Psoas muscle (tissue), 8 donors: ENCODE results near the gene MS4A8. TPM values are rescaled to one million over a fixed set of nuclear protein-coding genes. Genes with fewer than 3 reads are reported as not detected.

ENCODE experiments used
- ATAC-seq, 4 donors: fragments of 200-7000 bp; cut with Tn5 transposase; one replicate each; pipeline ENCODE4 v1.9.1; 2020; ENCODE audit warnings: moderate library complexity in 3 of 4, mild to moderate bottlenecking in 2 of 4
- DNase-seq, 2 donors: peaks; one replicate each; pipeline ENCODE4 v3.0.0-alpha.2; 2020
- H3K27ac ChIP-seq: fragments of 200-600 bp; one replicate; pipeline ENCODE4 v1.8.0; 2022
- H3K27me3 ChIP-seq, 3 donors: fragments of 200-600 bp in 1 of 3; one replicate each; pipeline versions ENCODE4 v1.6.1 to v1.8.0; 2013 to 2022; ENCODE audit warnings: low read length in 2 of 3, mild to moderate bottlenecking in 2 of 3, moderate library complexity in 1 of 3; ENCODE audit not compliant: insufficient read depth in 3 of 3
- H3K36me3 ChIP-seq, 2 donors: fragments of 200-600 bp in 1 of 2; one replicate each; pipeline versions ENCODE4 v1.6.1 to v1.8.0; 2013 to 2022; ENCODE audit warnings: low read depth in 1 of 2, mild to moderate bottlenecking in 1 of 2, moderate library complexity in 1 of 2; ENCODE audit not compliant: insufficient read depth in 1 of 2
- H3K4me1 ChIP-seq: fragments of 200-600 bp; one replicate; pipeline ENCODE4 v1.8.0; 2022
- H3K4me3 ChIP-seq: fragments of 200-600 bp; one replicate; pipeline ENCODE4 v1.8.0; 2022; ENCODE audit warnings: mild to moderate bottlenecking
- H3K9me3 ChIP-seq: fragments of 200-600 bp; one replicate; pipeline ENCODE4 v1.8.0; 2022
- WGBS, 3 donors: extraction: QIAGEN DNeasy Blood & Tissue Kit; methylation state at CpG; one replicate each; pipeline versions ENCODE4 v1.1.6 to v1.1.7; 2013; 5-methylcytosine and 5-hydroxymethylcytosine counted together
- intact Hi-C, 2 donors: fragments of 100-400 bp; cut with DNase I; formaldehyde crosslinking; loops; one replicate each; pipeline versions ENCODE4 v1.11.0 to v1.14.2; 2022
- polyA plus RNA-seq, 3 donors: library from polyadenylated mRNA; stranded (reverse); fragments of 200-250 nt; gene quantifications; one replicate each; pipeline ENCODE4 v1.2.3, GENCODE V29; 2013
- total RNA-seq, 4 donors: library from RNA; stranded (reverse); fragmentation: NEBNext Ultra II Directional in 2 of 4; extraction: Animal tissue kit (Norgen Biotek cat#: 25700) in 2 of 4; gene quantifications; one replicate each; pipeline versions ENCODE4 v1.2.1 to v1.2.4, GENCODE V29; 2021 to 2023
- TF ChIP-seq, protein P1 (sequence below): fragments of 200-600 bp; IDR thresholded peaks from one replicate; pipeline ENCODE4 v1.8.0; 2022; ENCODE audit warnings: antibody characterized with exemption
- donor health status: healthy with polysubstance abuse.
- donor health status: DM: no; HTN: no; CAD: no; lungs with moderate emphysema.
- donor health status: Bipolar disorder and iron deficiency.
- donor health status: healthy.
- donor health status: DM: yes; HTN: yes; CAD: no.
- donor health status: DM: no; HTN: no; CAD: no.
- donor health status: DM: no; HTN: no; CAD: no.
- donor health status: DM: yes; HTN: yes; CAD: no.

The MS4A8 gene
- total and polyA plus RNA-seq, 7 donors = 0.10 to 0.47 (median 0.23) TPM; not detected in 2

DNA sequence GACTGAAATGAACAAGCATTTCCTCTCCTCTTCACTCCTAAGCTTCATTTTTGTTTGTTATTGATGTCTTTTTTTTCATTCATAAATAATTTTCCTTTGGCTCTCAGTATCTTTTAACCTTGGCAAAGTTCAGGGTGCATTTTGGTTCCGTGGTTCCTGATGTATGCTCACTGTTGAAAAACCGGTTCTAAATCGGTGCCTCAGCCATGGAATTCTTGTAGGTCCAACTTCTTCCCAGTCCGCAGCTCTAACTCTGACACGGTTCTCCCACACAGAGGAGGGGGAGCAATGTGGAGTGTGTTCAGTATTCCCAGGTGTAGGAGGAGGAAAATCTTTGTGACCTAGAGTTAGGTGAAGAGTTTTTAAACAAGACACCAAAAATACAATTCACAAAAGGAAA, 44.7 kb downstream of the MS4A8 start:
- ATAC-seq = no peak
- intact Hi-C loops = no loop called here
- TF ChIP-seq, protein P1, sequence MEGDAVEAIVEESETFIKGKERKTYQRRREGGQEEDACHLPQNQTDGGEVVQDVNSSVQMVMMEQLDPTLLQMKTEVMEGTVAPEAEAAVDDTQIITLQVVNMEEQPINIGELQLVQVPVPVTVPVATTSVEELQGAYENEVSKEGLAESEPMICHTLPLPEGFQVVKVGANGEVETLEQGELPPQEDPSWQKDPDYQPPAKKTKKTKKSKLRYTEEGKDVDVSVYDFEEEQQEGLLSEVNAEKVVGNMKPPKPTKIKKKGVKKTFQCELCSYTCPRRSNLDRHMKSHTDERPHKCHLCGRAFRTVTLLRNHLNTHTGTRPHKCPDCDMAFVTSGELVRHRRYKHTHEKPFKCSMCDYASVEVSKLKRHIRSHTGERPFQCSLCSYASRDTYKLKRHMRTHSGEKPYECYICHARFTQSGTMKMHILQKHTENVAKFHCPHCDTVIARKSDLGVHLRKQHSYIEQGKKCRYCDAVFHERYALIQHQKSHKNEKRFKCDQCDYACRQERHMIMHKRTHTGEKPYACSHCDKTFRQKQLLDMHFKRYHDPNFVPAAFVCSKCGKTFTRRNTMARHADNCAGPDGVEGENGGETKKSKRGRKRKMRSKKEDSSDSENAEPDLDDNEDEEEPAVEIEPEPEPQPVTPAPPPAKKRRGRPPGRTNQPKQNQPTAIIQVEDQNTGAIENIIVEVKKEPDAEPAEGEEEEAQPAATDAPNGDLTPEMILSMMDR = no peak

DNA sequence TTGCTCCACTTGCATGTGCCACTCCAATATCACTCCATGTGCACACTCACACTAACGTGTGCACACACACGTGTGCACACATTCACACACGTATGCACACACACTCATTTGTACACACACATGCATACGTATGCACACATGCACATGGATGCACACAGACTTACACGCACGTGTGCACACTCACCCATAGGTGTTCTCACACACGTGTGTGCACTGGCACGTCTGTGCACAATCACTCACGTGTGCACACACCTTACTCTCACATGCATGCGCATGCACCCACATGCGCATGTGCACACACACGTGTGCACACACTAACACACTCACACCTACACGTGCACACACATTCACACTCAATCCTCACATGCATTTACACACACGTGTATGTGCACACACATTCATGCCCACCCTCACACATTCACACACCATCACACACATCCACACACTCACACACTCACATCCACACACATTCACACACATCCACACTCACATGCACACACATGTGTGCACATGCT, 48.0 kb downstream of the MS4A8 start:
- Histone ChIP-seq H3K9me3 (no peaks in the 10 kb centered on the region), H3K4me1 (no peaks in the 10 kb centered on the region), H3K27ac (no peak overlapping the region), H3K36me3 (no peaks in the 10 kb centered on the region), H3K27me3 (peaks cover 0 to 5% (median 0%) of the 10 kb centered on the region in 3 donors), H3K4me3 (no peak overlapping the region)
- 94% methylated on average over 14 of the region's 14 CpGs for WGBS, 3 donors
- ATAC-seq (no peak), DNase-seq (no peak)
- TF ChIP-seq, protein P1 = no peak
- intact Hi-C loops = no loop called here

More for the DNA sequence above, 44.7 kb downstream of the MS4A8 start:
- Histone ChIP-seq H3K27me3 (peaks cover 0 to 2% (median 0%) of the 10 kb centered on the region in 3 donors), H3K4me3 (no peak overlapping the region), H3K27ac (no peak overlapping the region), H3K36me3 (no peaks in the 10 kb centered on the region), H3K9me3 (no peaks in the 10 kb centered on the region), H3K4me1 (no peaks in the 10 kb centered on the region)
- WGBS, 3 donors = 73 to 92% (median 90%) methylated on average over 5 of the region's 5 CpGs
- no peak for DNase-seq

DNA sequence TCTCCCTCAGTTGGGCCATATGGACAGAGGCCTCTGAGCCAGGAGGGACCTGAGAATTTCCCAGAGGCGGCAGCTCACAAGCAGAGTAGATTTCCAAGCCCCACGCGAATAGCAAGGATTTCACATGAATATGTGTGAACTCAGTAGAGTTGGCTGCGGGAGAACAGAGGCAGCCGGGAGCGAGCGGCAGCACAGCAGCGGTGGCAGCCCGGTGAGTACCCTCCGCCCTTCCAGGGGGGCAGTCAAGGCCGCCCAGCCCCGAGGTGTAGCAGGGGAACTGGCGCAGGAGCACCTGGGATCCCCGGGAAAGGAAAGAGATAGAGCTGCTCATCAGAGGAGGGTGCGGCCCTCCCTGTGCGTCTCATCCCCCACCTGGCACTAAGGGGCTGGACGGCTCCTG, 48.8 kb downstream of the MS4A8 start:
- 82 to 86% (median 84%) methylated on average over 17 of the region's 17 CpGs for WGBS, 3 donors
- no peak for DNase-seq
- no peaks in the 10 kb centered on the region for H3K4me1 ChIP-seq
- no peak overlapping the region for H3K4me3 ChIP-seq
- intact Hi-C loops = no loop called here
- H3K27ac ChIP-seq = no peak overlapping the region
- no peaks in the 10 kb centered on the region for H3K36me3 ChIP-seq
- H3K27me3 ChIP-seq = peaks cover 0 to 10% (median 0%) of the 10 kb centered on the region in 3 donors
- no peaks in the 10 kb centered on the region for H3K9me3 ChIP-seq
- TF ChIP-seq, protein P1 = no peak
- ATAC-seq = no peak

DNA sequence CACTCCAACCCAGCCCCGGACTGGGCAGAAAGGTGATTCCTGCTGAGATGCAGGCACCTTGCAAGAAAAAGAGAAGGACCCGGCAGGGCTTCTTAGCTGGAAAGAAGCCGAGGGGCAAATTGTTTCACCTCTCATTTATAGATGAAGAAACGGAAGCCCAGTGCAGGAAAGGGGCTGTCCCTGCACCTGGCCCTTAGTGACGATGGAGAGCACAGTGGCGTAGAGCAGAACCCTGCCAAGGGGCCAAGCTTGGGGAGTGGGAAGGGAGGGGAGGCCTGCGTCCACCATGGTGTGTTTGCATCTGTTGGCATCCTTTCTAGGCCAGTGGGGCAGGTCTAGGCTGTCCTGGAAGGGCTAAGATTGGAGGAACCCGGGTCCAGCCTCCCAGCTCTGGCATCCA, 49.4 kb downstream of the MS4A8 start:
- no peak overlapping the region for H3K27ac ChIP-seq
- intact Hi-C loops = no loop called here
- no peaks in the 10 kb centered on the region for H3K9me3 ChIP-seq
- ATAC-seq = no peak
- H3K4me3 ChIP-seq = no peak overlapping the region
- WGBS, 3 donors = 58 to 68% (median 64%) methylated on average over 8 of the region's 8 CpGs
- no peak for DNase-seq
- H3K36me3 ChIP-seq = no peaks in the 10 kb centered on the region
- no peaks in the 10 kb centered on the region for H3K4me1 ChIP-seq
- TF ChIP-seq, protein P1 = no peak
- peaks cover 0 to 16% (median 0%) of the 10 kb centered on the region in 3 donors for H3K27me3 ChIP-seq

DNA sequence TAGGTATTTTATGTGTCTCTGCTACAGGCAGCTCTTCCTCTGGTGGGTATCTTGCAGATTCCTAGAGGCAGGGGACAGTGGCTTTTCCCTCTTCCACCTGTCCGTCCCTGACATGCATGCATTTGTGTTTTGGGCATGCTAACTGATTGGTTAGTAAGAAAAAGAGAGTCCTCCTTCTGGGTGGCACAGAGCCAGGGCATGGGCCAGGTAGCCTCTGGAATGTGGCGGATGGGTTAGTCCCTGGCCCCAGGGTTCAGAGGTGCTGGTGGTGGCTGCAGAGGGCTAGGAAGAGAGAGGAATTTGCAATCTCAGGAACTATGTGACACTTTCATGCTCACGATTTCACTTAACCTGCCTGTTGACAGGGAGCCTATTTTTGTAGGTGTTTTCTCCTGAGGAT, 51.5 kb downstream of the MS4A8 start:
- 70 to 71% (median 70%) methylated on average over 3 of the region's 3 CpGs for WGBS, 3 donors
- Histone ChIP-seq H3K4me3 (no peak overlapping the region), H3K27ac (no peak overlapping the region), H3K36me3 (no peaks in the 10 kb centered on the region), H3K27me3 (peaks cover 0 to 17% (median 0%) of the 10 kb centered on the region in 3 donors), H3K9me3 (no peaks in the 10 kb centered on the region), H3K4me1 (no peaks in the 10 kb centered on the region)
- DNase-seq (no peak), ATAC-seq (no peak)
- intact Hi-C loops = no loop called here
- TF ChIP-seq, protein P1 = no peak
